GM21390 (cell line): ENCODE measurements around the gene LDLRAD4.
A peak's percentile ranks its signal among the peaks of the same experiment; 100 is the strongest.

Source experiments
- ATAC-seq: cut with Tn5 transposase; IDR thresholded peaks from one replicate; pipeline ENCODE4 v1.9.1; 2021; ENCODE audit not compliant: unreplicated experiment

The LDLRAD4 gene

DNA sequence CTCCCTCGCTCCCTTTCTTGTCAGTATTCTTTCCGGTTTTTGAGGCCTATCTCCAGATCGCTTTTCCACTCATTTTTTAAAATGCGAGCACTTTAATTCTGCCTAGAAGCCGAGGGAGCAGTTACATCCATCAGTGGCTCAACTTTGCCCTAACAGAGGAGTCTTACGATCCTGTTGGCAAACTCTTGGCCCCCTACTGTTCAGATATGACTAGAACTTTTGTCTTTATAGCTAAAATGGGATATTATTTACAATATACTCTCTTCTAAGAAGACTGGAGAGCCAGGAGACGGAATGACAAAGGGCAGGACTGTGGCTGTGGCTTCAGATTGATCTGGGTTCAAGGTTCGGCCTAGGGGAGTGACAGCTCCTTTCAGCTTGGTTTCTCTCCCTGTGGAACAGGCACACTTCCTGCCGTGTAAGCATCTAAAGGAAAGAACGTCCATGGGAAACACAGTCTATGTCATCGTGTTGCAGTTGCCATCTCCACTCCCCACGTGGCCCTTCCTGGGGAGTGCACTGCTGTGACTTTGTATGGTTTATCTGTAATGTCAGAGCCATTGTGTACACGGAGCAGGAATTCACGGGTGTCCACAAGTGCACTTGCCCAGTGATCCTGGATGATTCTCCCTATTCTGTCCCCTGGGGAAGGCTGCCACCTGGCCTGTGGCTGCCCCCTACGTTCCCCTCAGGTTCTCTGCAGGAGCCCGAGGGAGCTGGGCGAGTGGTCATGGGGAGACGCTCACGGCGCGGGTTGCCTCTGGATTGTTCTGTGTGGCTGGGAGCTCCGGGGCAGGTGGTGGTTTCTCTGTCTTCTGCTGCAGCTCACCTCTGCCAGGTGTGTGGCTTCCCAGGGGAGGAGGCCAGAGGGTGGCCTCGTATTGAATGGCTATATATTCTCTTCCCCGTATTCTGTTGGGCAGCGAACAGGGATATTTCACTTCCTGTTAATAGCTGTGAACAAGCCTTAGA, 222.0 kb downstream of the LDLRAD4 start:
- ATAC-seq = no peak

DNA sequence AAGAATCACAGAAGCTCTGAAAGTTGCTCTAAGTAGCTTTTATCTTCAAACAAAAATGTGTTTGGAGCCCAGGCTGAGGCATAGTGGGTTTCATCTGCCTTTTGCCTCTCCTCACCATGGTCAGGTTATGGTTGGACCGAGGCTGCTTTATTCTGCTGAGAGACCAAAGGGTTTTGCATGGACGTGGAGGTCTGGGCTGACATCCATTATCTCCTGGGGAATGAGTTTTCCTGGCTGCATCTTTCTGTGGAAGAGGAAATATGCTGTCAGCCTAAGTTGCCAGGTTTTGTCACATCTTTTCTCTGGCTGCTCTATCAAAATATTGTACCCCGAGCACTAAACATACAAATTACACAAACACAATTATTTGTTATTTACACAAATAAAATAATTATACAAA, 223.2 kb downstream of the LDLRAD4 start:
- ATAC-seq = no peak

DNA sequence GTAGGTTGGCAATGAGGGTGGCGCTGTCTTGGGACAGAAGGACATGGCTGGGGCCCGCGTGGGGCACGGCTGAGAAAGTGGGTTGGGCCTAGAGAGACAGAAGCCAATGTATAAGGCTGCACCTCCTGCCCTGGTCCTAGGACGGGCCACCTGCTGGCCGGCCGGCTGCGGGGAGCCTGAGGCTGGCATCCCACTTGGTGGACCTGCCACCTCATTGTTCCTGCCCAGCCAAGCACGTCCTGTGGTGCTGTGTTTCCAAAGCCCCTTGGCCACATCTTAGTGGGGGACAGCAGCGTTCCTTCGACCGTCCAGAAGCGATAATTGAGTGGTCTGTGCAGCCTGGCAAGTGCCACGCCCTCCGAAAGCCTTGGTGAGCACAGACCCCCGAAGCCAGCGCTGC, 223.9 kb downstream of the LDLRAD4 start:
- ATAC-seq = no peak

DNA sequence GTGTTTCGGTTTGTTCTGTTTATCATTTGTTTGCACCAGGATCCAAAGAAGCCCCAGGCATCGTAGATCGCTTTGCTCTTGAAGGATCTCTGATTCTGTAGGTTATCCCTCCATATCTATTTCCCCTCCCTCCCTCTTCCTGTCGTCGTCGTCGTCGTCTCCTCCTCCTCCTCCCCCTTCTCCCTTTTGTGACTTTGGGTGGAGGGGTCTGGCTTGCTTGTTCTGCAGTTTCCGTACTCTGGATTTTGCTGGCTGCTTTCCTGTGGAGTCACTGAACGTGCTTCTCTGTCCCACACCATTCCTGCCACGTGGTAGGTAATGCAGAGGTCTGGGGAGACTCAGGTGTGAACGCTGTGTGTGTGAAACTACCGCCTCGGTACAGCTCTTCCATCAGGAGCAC, 225.0 kb downstream of the LDLRAD4 start:
- ATAC-seq = no peak

DNA sequence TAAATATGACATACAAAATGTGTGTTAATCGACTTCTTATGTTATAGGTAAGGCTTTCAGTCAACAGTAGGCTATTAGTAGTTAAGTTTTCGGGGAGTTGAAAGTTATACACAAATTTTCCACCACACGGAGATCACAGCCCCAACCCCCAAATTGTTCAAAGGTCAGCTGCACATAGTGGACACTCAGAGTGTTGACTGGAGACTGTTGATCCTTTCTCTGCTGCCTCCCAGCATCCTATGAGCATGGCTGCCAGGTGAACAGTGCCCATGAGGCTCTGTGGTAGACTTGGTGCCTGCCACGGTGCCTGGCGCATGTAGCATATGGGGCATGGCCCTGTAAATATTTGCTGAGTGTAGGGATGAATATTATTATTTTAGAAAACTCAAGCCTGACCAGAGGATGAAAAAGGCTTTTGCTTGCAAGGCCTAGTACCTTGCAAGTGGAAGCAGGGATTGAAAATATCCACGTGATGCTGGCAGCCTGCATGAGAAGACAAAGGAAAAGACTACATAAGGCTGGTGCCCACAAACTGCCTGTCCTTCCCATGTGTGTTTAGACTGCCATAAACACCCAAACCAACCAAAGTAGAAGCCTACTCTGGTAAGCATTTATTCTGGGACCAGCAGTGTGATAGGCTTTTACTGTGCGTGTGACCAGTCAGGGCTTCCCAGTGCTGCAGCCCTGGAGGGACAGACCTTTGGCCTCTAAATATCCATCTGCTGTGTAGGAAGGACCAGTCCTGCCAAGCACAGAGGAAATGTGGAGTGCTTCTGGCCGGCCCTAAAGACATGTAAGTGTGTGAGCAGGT, 226.1 kb downstream of the LDLRAD4 start:
- no peak for ATAC-seq

DNA sequence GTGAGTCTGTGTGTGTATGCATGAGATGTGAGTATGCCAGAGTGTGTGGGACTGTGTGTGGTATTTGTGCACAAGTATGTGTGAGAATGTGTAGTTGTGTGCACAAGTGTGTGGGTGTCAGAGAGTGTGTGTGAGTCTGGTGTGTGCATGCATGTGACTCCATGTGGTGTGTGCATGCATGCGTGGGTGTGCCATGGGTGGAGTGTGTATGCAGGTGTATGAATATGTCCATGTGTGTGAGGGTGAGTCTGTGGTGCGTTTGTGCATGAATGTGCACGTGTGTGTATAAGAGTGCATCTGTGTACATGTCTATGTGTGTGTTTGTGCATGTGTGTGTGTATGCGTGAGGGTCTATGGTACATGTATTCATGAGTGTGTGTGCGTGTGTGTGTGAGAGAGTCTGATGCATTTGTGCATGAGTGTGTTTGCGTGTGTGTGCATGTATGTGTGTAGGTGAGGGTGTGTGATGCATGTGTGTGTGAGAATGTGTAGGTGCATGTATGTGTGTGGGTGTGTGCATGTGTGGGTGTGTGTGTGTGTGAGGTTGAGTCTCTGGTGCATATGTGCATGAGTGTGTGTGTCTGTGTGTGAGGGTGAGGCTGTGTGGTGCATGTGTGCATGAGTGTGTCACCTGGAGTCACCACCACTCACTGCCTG, 226.8 kb downstream of the LDLRAD4 start:
- ATAC-seq = no peak

DNA sequence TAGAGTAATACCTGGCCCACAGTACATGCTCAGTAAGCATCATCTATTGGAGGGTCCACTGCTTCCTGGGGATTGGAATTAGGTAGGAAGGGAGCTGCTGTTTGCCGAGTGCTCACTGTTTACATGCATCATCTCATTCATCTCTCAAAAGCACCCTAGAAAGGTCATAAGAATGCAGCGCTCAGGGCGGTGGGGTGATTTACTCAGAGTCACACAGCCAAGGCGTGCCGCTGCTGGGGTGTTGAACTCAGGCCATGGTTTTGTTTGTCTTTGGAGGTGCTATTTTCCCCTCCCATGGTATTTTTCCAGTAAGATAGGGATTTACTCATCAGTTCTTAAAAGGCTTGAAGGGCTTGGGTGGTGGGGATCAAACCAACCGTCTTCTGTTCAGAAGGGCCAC, 227.5 kb downstream of the LDLRAD4 start:
- no peak for ATAC-seq

DNA sequence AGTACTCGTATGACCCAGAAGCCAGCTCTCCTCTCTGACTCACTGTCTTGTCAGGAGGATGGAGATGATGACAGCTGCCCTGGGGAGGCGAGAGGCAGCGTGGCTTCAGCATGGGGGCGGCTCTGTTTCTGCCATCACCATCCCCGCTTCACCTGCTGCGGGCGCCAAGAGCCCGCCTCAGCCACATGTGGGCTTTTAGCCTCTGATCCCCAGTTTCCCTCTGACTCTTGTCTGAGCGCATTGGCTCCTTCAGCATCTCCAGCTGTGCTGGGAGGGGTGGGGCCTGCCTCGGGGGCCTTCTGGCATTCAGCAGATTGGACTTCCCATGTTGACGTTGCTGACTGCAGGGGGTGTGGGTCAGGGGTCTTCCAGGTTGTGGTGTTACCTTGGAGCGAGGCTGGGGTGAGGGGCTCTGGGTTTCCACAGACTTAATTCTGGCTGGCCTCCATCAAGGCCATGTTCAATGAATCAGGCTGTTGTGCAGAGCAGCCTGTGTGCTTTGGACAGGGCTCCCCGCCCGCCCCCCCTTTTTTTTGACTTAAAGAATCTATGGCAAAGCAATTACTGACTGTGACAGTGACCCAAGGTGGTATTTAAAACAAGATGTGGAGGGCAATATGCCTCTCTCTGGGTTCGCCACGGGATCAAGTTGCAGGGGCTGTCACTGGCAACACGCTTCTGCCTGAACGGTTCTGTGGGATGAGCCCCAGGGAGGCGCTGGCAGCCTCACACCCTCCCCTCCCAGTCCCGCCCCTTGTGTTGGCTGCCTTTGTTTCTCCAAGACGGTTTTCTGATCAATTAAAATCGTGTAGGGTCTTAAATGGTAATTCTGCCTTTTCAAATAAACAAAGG, 228.3 kb downstream of the LDLRAD4 start:
- no peak for ATAC-seq

DNA sequence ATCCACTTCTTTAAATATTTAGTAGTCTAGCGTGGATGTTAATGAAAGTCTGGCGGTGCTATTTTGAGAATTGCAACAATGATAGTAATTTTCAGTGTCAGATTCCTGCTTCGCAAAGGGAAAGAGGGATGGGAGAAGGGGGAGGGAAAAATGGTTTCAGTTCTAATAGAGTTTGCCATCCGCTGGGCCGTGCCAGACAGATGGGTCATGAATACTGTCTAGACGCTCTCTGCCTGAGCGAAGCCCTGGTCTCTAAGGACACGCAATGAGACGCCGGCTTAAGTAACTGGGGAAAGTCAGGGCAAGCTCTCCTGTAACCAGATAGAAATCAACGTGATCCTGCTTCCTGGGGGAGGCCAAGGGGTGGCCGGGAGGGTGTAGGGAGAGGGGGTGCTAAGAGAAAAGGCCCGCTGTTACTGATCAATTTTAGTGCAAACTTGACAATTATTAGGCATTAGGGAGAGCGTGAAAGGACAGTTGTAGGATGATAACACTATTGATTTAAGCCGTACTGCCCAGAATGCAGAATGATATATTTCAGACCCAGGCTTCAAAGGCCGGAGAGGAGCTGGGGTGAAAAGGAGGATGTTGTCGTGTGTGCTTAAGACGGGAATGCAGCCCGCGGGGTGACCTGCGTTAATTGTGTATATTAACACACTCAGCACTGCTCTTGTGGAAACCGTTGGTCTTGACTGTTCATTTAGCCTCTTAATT, 229.2 kb downstream of the LDLRAD4 start:
- no peak for ATAC-seq

DNA sequence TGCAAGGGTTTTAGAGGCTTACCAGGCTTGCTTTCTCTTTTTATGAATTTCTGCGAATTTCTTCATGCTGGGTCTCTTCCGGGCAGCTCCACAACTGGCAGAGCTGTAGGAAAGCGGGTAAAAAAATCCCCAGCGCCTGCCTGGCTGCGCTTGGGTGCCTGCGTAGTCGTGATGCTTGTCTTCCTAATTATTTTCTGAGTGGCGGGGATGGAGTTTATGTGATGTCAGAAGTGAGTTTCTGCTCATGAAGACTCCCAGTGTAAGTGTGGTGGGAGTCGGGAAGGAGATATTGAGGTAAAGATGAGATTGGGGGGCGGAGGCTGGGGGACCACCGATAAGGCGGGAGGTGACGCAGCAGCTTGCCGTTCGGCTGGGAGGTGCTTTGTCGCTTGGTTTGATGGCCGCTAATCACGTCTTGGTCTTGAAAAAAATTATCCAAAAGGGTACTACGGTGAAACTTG, 229.8 kb downstream of the LDLRAD4 start:
- no peak for ATAC-seq

DNA sequence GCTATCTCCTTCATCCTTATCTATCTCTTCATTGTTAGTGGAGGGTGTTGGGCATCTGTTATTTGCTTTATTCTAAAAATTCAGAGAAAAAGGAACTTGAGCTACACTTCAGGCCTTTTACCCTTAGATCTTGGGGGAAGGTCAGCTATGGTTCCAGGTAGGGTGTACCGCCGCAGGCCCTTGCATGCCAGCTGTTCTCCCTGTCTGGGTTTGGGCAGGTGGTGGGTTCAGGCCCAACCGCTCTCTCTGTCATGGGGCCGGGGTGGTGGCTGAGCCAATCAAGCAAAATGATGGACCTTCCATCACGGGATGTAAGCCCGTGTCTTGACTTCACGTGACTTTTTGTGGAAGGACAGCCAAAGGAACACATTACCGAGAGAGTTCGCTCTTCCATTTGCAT, 231.1 kb downstream of the LDLRAD4 start:
- no peak for ATAC-seq

DNA sequence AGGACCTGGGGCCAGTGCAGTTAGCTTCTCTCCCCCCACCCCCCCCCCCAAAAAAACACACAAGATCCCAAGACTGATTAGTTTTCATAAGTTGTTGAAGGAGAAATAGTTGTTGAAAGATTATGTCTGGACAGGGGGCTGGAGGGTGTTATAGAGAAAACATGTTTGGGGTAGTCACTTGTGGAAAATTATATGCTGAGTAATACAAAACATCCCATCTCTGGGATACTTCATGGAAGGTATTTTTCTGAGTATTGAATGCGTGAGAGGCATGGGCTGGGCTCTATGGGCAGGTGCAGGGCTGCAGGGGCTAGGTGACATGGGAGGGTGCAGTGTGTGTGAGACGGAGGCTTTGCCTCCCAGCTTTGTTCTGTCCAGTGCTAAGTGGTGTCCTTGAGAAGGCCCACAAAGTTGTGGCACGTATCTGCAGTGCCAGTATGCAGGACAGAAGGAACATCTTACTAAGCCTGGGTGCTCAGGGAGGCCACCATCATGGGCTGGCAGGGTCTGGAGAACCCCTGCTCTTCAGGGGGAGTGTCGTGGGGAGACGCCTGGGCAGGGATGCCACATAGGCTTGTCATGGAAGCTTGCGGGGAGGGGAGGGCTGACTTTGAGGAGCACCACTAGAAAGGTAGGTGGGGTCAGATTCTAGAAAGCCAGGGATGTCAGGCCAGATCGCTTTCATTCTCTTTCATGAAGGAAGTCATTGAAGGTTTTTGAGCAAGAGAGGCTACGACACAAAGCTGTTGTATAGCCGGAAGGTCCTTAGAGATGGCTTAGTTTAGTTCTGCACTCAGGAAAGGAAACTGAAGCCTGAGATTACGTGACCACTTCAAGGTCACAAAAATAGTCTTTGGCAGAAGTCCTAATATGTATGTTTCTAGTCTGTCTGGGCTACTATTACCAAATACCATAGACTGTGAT, 232.0 kb downstream of the LDLRAD4 start:
- peak; percentile 85 for ATAC-seq

DNA sequence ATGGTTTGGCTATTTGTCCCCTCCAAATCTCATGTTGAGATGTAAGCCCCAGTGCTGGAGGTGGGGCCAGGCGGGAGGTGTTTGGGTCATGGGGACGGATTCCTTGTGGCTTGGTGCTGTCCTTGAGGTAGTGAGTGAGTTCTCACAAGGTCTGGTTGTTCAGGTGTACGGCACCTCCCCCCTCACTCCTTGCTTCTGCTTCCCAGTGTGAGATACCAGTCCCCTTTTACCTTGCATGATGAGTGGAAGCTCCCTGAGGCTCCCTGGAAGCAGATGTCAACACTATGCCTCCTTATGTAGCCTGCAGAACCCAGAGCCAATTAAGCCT, 232.6 kb downstream of the LDLRAD4 start:
- ATAC-seq = no peak

DNA sequence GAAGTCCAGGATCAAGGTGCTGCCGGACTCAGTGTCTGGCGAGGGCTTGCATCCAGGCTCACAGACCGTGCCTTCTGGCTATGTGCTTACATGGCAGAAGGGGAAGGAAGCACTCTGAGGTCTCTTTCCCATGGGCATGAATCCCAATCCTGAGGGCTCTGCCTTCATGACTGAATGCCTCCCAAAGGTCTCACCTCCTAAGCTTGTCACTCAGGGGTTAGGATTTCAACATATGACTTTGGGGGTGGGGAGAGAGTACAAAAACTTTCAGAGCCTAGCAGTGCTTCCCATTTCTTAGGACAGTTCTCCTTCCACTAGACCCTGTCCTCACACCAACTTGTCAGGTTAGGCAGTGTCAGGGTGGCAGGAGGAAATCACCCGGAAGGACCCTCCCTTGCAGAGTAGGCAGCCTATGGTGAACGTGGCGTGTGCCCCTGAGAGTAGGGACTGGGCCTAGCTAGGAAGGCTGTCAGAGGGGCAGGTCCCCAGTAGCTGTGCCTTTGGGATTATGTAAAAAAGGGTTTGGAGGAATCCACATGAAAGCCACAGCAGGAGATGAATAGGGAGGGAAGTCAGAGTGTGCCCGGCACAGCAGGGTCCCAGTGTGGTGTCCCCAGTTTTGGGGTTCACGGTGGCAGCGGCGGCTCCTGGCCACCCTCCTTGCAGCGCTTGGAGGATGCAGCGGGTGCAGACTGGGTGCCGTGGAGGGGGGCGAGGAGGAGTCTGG, 233.3 kb downstream of the LDLRAD4 start:
- no peak for ATAC-seq

DNA sequence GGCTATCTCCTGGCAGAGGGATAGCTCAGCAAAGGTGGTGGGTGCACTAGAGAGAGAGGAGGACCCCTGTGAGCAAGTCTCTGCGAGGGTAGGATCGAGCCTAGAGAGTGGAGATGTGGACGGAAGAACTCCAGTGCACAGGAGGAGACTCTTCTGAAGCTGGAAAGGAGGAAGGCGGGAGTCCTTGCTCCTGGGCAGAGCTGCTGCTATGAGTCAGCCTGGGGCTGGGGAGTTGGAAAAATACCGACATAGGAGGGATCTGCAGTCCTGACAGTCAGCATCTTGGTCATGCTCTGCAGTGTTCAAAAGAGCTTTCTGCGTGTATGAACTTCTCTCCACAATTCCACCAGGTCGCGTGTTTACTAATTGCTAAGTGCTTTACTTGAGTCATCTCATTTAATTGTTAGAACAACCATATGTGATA, 233.8 kb downstream of the LDLRAD4 start:
- no peak for ATAC-seq

DNA sequence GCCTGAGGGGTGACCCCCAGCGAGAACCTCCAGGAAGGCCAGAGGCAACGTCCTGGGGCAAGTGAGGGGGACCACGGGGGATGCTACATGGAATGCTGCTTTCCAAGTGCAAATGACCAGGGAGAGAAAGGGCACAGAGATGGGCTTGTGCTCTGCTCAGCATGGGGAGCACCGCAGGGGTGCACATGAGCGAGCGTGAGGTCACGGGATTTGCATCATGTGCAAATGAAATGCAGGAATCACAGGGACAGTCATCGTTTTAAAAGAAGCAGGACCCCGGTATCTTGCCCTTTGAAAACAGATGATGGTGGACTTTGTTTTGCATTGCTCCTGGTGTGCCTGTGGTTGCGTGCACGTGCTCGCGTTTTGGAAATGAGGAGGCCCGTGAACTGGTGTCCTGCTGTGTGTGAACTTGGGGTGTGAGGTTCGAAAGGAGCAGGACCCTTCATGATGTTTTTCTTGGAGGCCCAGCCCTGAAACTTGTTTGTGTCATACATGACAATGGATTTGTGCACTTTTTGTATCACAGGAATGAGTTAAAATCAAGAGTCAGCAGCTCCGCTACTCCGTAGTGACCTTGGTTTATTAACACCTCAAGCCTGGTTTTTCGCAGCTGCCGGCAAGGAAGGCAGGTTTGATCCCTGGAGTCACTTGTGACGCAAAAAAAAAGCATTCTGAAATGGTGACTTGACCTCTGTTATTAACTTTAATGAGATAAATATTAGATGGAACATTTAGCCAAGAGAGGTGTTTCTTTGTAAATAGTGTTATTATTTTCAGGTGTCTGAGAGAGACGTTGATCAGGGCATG, 234.5 kb downstream of the LDLRAD4 start:
- no peak for ATAC-seq

DNA sequence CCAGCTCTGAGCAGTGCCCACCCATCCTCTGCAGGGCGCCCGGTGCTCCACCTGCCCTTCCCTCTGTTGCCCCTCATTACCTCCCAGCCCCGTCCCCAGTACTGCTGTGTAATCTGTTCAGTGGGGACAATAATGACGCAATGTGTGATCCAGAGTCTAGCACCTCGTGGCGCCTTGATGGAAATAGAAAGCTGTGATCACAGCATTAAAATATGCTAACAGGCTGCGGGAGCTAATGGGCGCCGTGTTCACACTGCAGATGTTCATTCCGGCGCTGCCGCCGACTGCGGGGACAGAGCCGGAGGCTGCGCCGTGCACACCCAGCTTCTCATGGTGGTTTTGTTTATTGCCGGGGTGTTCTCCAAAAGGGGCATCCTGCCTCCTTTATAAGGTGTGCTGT, 235.2 kb downstream of the LDLRAD4 start:
- ATAC-seq = no peak
